ENCODE measurements around the gene NRN1L. TPM values are rescaled to one million over a fixed set of nuclear protein-coding genes. Genes with fewer than 3 reads are reported as not detected.

The NRN1L gene
- total RNA-seq, 1 donor from 2014 or later = 0.56 TPM

Other genes with a start within 250 kb of the NRN1L start
- gene CARMIL2, start 239.7 kb upstream of the NRN1L start, total RNA-seq (ENCODE audit: unreplicated experiment) = 3.6 TPM
- gene ACD, start 224.6 kb upstream of the NRN1L start, total RNA-seq (ENCODE audit: unreplicated experiment) = 27.1 TPM
- gene PARD6A, start 223.9 kb upstream of the NRN1L start, total RNA-seq (ENCODE audit: unreplicated experiment) = 1.2 TPM
- gene ENKD1, start 218.1 kb upstream of the NRN1L start, total RNA-seq (ENCODE audit: unreplicated experiment) = 9.9 TPM
- gene C16orf86, start 218.1 kb upstream of the NRN1L start, total RNA-seq (ENCODE audit: unreplicated experiment) = 1.8 TPM
- 44.2 TPM for gene GFOD2, start 165.6 kb upstream of the NRN1L start, total RNA-seq (ENCODE audit: unreplicated experiment)
- 19.5 TPM for gene RANBP10, start 78.3 kb upstream of the NRN1L start, total RNA-seq (ENCODE audit: unreplicated experiment)
- 2.8 TPM for gene TSNAXIP1, start 78.0 kb upstream of the NRN1L start, total RNA-seq (ENCODE audit: unreplicated experiment)
- 29.6 TPM for gene THAP11, start 42.6 kb upstream of the NRN1L start, total RNA-seq (ENCODE audit: unreplicated experiment)
- 217 TPM for gene NUTF2, start 38.0 kb upstream of the NRN1L start, total RNA-seq (ENCODE audit: unreplicated experiment)
- 82.9 TPM for gene CENPT, start 37.2 kb upstream of the NRN1L start, total RNA-seq (ENCODE audit: unreplicated experiment)
- gene EDC4, start 11.8 kb upstream of the NRN1L start, total RNA-seq (ENCODE audit: unreplicated experiment) = 83.0 TPM
- 47.5 TPM for gene PSKH1, start 8.4 kb downstream of the NRN1L start, total RNA-seq (ENCODE audit: unreplicated experiment)
- 0.56 TPM for gene CTRL, start 47.0 kb downstream of the NRN1L start, total RNA-seq (ENCODE audit: unreplicated experiment)
- gene PSMB10, start 52.0 kb downstream of the NRN1L start, total RNA-seq (ENCODE audit: unreplicated experiment) = 15.3 TPM
- 17.0 TPM for gene LCAT, start 59.2 kb downstream of the NRN1L start, total RNA-seq (ENCODE audit: unreplicated experiment)
- gene SLC12A4, start 83.8 kb downstream of the NRN1L start, total RNA-seq (ENCODE audit: unreplicated experiment) = 44.2 TPM
- gene DPEP3, start 95.6 kb downstream of the NRN1L start, total RNA-seq (ENCODE audit: unreplicated experiment) = not detected
- 1.0 TPM for gene DPEP2, start 114.6 kb downstream of the NRN1L start, total RNA-seq (ENCODE audit: unreplicated experiment)
- gene DPEP2NB, start 131.0 kb downstream of the NRN1L start, total RNA-seq (ENCODE audit: unreplicated experiment) = not detected
- gene DDX28, start 138.3 kb downstream of the NRN1L start, total RNA-seq (ENCODE audit: unreplicated experiment) = 10.3 TPM
- gene DUS2, start 138.4 kb downstream of the NRN1L start, total RNA-seq (ENCODE audit: unreplicated experiment) = 16.4 TPM
- gene NFATC3, start 200.5 kb downstream of the NRN1L start, total RNA-seq (ENCODE audit: unreplicated experiment) = 38.4 TPM

Measured in endothelial cell (in vitro differentiated cells).